Measurements from ENCODE around the gene BAZ2A.
"Not testable (repeated sequence)": the region's sequence is repeated elsewhere in the genome, so short reads cannot be mapped to it uniquely, and the experiment has no call there.

The BAZ2A gene

GRCh38 chr12:56630180-56630632 lies at the start of gene BAZ2A:
BAZ2A (minus strand) TSS chr12:56630326; CDS start chr12:56617530, 12,796 bp downstream.
- DNase-seq, result peak; percentile 93

- DNase-seq, result no peak
Observed at GRCh38 chr12:56678852-56679251, 48.7 kb upstream of the BAZ2A start.

- peak; percentile 59 for DNase-seq
Observed at GRCh38 chr12:56677680-56678079, 47.6 kb upstream of the BAZ2A start.

- no peak for DNase-seq
Observed at GRCh38 chr12:56676851-56677580, 46.9 kb upstream of the BAZ2A start.

GRCh38 chr12:56671608-56672007 lies 41.5 kb upstream of the BAZ2A start:
- no peak for DNase-seq

GRCh38 chr12:56670836-56671235 lies 40.7 kb upstream of the BAZ2A start:
- DNase-seq, result no peak

- DNase-seq, result no peak
Observed at GRCh38 chr12:56668197-56668457, 38.0 kb upstream of the BAZ2A start.

- no peak for DNase-seq
Observed at GRCh38 chr12:56661979-56662638, 32.0 kb upstream of the BAZ2A start.

- no peak for DNase-seq
Observed at GRCh38 chr12:56661560-56661959, 31.4 kb upstream of the BAZ2A start.

GRCh38 chr12:56658921-56659320 lies 28.8 kb upstream of the BAZ2A start:
- DNase-seq, result no peak

GRCh38 chr12:56657416-56658379 lies 27.6 kb upstream of the BAZ2A start:
- DNase-seq, result peak; percentile 62

GRCh38 chr12:56653781-56654180 lies 23.7 kb upstream of the BAZ2A start:
- DNase-seq, result not testable (repeated sequence)

GRCh38 chr12:56648023-56648422 lies 17.9 kb upstream of the BAZ2A start:
- not testable (repeated sequence) for DNase-seq

GRCh38 chr12:56645717-56646446 lies 15.8 kb upstream of the BAZ2A start, which contains the start of gene ATP5F1B:
ATP5F1B (minus strand) TSS chr12:56645984; CDS start chr12:56645963, 21 bp downstream.
- DNase-seq, result peak; percentile 99

- no peak for DNase-seq
Observed at GRCh38 chr12:56645201-56645716, 15.1 kb upstream of the BAZ2A start.

GRCh38 chr12:56644654-56645053 lies 14.5 kb upstream of the BAZ2A start:
- DNase-seq, result no peak

GRCh38 chr12:56641219-56641618 lies 11.1 kb upstream of the BAZ2A start:
- DNase-seq, result no peak

GRCh38 chr12:56637621-56638020 lies 7.5 kb upstream of the BAZ2A start:
- no peak for DNase-seq

GRCh38 chr12:56636675-56637540 lies 6.8 kb upstream of the BAZ2A start:
- DNase-seq, result peak; percentile 93

GRCh38 chr12:56635806-56636674 lies 5.9 kb upstream of the BAZ2A start:
- peak; percentile 91 for DNase-seq

Measured in activated CD4-positive, alpha-beta T cell treated with anti-CD3 and anti-CD28 coated beads, Interleukin-10, Interleukin-2, amounts not matched to agents 100 ng/mL and 50 ng/mL, durations not matched to agents 16 hours and 8 hours (primary cell).